IPS-15b (cell line): ENCODE data around the gene TMEM52B.
"Not testable (repeated sequence)": the region's sequence is repeated elsewhere in the genome, so short reads cannot be mapped to it uniquely, and the experiment has no call there.

Experiments used
- H3K27me3 ChIP-seq: one replicate; pipeline ENCODE4 v1.6.1; 2013; ENCODE audit warnings: low read length; ENCODE audit not compliant: control insufficient read depth, insufficient read depth
- H3K36me3 ChIP-seq: one replicate; pipeline ENCODE4 v1.6.1; 2013; ENCODE audit warnings: low read length; ENCODE audit not compliant: control insufficient read depth, insufficient read depth
- H3K4me1 ChIP-seq: one replicate; pipeline ENCODE4 v1.6.1; 2013; ENCODE audit warnings: mild to moderate bottlenecking, low read length; ENCODE audit not compliant: control insufficient read depth, insufficient read depth
- H3K4me3 ChIP-seq: one replicate; pipeline ENCODE4 v1.5.1; 2013; ENCODE audit warnings: low read depth, low read length
- H3K9ac ChIP-seq: one replicate; pipeline ENCODE4 v1.6.1; 2013; ENCODE audit warnings: low read depth, mild to moderate bottlenecking, low read length
- H3K9me3 ChIP-seq: one replicate; pipeline ENCODE4 v1.6.1; 2013; ENCODE audit warnings: mild to moderate bottlenecking, low read length; ENCODE audit not compliant: control insufficient read depth, insufficient read depth

Gene TMEM52B

DNA sequence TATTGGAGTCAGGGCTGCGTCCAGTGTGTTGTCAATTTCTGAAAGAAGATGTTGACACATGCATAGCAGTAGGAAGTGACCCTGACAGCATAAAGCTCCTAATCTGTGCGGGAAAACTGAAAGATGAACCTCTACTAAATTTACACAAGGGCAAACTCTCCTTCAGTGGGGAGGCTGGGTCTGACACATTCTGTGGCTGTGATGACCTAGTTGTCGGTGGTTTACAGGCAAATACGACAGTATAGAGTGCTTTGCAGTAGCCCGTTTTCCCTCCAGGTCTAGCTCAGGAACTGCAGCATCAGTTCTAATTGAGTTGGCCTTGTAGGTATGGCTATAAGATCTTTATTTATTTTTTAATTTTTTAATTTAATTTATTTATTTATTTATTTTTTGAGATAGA is 19.0 kb downstream of the TMEM52B start:
- no peaks in the 10 kb centered on the region for H3K4me1 ChIP-seq
- H3K27me3 ChIP-seq, result no peaks in the 10 kb centered on the region

DNA sequence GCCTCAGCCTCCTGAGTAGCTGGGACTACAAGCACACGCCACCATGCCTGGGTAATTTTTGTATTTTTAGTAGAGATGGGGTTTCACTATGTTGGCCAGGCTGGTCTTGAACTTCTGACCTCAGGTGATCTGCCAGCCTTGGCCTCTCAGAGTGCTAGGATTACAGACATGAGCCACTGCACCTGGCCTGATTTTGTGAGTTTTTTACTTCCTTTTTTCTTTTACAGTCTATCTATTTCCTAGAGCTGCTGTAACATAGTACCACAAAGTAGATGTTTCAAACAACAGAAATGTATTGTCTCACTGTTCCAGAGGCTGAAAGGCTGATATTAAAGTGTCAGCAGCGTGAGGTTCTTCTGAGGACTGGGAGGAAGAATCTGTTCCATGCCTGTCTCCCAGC is 25.7 kb downstream of the TMEM52B start:
- H3K4me3 ChIP-seq, H3K36me3 ChIP-seq, H3K9ac ChIP-seq, H3K4me1 ChIP-seq, H3K9me3 ChIP-seq, H3K27me3 ChIP-seq: not testable (repeated sequence)

More for the DNA sequence above, 19.0 kb downstream of the TMEM52B start:
- no peak overlapping the region for H3K4me3 ChIP-seq
- H3K9me3 ChIP-seq, result no peaks in the 10 kb centered on the region
- no peaks in the 10 kb centered on the region for H3K36me3 ChIP-seq
- H3K9ac ChIP-seq, result no peak overlapping the region

DNA sequence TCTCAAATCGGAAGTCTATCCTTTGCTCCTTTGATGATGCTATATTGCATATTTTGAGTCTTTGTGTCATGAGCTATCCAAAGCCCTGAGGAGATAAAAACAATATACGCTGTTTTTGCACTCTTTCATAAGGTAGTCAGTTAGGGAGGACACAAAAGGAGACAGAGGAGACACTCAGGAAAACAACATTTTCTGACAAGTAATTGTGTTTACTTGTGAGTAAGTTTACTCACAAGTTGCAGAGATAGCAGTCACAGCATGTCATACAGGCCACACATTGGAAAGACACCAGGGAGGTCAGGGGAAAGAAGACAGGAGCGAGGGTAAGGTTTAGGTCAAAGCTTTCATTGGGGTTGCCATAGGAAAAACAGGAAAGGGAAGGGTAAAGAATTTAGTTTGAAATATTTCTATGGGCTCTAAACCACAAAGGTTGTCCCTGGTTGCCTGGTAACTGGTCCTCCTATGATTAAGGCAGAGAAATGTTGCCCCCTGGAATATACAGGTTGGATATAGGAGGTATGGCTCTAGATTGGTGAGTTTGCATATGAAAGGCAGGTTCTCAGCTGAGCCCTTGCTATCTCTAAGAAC is 26.5 kb downstream of the TMEM52B start:
- Histone ChIP-seq H3K4me3 (no peak overlapping the region), H3K9ac (no peak overlapping the region)

DNA sequence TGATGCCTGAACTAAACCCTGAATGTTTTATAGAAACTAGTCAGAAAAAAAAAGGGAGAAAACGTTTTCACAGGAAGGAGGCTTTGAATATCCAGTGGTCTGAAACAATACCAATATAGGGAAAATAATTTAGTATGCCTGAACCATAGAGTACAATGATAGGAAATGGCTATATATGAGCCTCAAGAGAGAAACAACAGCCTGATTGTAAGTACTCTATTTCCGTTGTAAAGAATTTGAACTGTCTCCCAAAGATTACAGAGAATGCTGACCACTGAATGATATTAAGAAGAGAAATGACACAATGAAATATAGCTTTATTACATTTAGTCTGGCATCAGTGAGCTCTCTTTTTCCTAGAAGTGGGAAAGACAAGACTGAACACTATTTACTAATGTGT is 28.3 kb downstream of the TMEM52B start:
- no peaks in the 10 kb centered on the region for H3K9me3 ChIP-seq
- H3K9ac ChIP-seq, result no peak overlapping the region
- H3K4me1 ChIP-seq, result no peaks in the 10 kb centered on the region
- no peaks in the 10 kb centered on the region for H3K36me3 ChIP-seq
- H3K27me3 ChIP-seq, result no peaks in the 10 kb centered on the region
- H3K4me3 ChIP-seq, result no peak overlapping the region

More for the DNA sequence above, 26.5 kb downstream of the TMEM52B start:
- Histone ChIP-seq H3K9me3 (no peaks in the 10 kb centered on the region), H3K27me3 (no peaks in the 10 kb centered on the region), H3K4me1 (no peaks in the 10 kb centered on the region), H3K36me3 (no peaks in the 10 kb centered on the region)

DNA sequence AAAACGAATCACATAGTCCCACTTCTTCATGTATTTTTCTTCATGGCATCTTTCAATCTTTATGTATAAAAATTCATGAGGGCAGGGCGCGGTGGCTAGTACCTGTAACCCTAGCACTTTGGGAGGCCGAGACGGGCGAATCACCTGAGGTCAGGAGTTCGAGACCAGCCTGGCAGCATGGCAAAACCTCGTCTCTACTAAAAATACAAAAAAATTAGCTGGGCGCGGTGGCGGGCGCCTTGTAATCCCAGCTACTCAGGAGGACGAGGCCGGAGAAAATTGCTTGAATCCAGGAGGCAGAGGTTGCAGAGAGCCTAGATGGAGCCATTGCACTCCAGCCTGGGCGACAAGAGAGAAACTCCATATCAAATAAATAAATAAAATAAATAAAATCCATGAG is 31.4 kb downstream of the TMEM52B start:
- H3K27me3 ChIP-seq, result no peaks in the 10 kb centered on the region
- H3K9me3 ChIP-seq, result no peaks in the 10 kb centered on the region
- no peak overlapping the region for H3K4me3 ChIP-seq
- no peak overlapping the region for H3K9ac ChIP-seq
- peaks cover 7% of the 10 kb centered on the region for H3K4me1 ChIP-seq
- no peaks in the 10 kb centered on the region for H3K36me3 ChIP-seq

DNA sequence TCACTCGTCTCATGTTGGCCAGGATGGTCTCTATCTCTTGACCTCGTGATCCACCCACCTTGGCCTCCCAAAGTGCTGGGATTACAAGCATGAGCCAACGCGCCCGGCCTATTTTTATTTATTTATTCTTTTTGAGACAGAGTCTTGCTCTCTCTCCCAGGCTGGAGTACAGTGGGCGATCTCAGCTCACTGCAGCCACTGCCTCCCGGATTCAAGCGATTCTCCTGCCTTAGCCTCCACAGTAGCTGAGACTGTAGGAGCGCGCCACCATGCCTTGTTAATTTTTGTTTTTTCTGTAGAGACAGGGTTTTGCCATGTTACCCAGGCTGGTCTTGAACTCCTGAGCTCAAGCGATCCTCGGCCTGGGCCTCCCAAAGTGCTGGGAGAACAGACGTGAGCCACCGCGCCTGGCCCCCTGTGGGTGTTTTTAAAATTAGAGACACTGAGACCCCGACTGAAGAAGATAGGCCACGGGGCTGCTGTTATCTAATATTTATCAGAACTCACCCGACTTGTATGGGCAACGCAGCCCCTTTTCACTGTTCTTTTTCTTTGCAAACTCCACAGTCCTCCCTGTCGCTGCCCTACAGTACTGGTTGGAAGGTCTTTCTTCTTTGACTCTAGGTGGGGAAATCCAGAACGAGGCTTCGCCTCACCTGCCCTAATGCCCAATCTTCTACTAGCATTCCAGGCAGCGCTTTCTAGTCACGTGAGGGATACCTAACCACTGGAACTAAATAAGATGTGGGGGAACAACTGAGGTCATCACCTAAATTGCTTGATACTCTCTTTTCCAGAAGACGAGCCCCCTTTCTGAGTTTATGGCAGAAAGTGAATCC is 32.5 kb downstream of the TMEM52B start:
- no peak overlapping the region for H3K9ac ChIP-seq
- no peak overlapping the region for H3K4me3 ChIP-seq
- no peaks in the 10 kb centered on the region for H3K9me3 ChIP-seq
- H3K4me1 ChIP-seq, result peaks cover 9% of the 10 kb centered on the region
- no peaks in the 10 kb centered on the region for H3K36me3 ChIP-seq
- no peaks in the 10 kb centered on the region for H3K27me3 ChIP-seq

DNA sequence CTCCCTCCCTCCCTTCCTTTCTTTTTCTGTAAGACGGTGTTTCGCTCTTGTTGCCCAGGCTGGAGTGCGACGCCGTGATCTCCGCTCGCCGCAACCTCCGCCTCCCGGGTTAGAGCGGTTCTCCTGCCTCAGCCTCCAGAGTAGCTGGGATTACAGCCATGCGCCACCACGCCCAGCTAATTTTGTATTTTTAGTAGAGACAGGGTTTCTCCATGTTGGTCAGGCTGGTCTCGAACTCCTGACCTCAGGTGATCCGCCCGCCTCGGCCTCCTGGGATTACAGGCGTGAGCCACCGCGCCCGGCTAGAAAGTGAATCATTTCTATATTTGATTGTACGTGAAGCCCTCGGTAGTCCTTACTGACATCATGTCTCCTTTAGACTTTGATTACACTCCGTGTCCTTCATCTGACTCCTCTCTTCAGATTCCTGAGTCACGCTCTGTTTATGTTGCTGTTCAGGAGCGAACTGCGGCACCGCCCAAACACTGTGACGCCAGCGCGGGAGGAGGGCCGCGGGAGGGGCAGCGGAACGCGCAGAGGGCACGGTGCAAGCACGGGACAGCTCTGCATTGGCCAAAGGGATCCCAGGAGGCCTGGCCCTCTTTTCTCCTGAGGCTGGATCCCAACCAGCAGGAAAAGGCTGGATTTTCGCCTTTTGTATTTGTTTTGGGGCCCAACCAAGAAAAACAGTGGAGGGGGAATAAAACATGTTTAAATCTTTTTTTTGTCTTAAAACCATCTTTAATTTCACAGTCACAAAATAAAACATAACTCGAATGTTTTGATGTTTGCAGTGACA is 33.3 kb downstream of the TMEM52B start:
- Histone ChIP-seq H3K4me1 (peaks cover 9% of the 10 kb centered on the region), H3K27me3 (no peaks in the 10 kb centered on the region), H3K9me3 (no peaks in the 10 kb centered on the region), H3K4me3 (peak overlapping the region; percentile 95), H3K9ac (no peak overlapping the region), H3K36me3 (no peaks in the 10 kb centered on the region)

DNA sequence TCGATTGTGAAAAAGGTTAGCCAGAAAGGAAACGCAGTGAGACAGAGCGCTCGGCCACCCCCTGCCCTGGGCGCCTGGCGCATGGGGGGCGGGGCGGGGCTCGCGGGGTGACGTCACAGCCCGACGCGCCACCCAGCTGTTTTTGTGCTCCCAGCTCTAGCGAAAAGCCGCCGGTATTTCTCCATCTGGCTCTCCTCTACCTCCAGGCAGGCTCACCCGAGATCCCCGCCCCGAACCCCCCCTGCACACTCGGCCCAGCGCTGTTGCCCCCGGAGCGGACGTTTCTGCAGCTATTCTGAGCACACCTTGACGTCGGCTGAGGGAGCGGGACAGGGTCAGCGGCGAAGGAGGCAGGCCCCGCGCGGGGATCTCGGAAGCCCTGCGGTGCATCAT is 33.9 kb downstream of the TMEM52B start, which contains the start of gene GABARAPL1:
Gene GABARAPL1 (plus strand): TSS at position 139 of the 393 bp plus-strand sequence. CDS start 253 bp downstream, at position 392.
- no peaks in the 10 kb centered on the region for H3K27me3 ChIP-seq
- H3K9ac ChIP-seq, result peak within 1 kb of the TSS; percentile 93
- H3K4me1 ChIP-seq, result peaks cover 9% of the 10 kb centered on the region
- H3K4me3 ChIP-seq, result peak within 1 kb of the TSS; percentile 95
- H3K36me3 ChIP-seq, result no peaks in the 10 kb centered on the region
- no peaks in the 10 kb centered on the region for H3K9me3 ChIP-seq

DNA sequence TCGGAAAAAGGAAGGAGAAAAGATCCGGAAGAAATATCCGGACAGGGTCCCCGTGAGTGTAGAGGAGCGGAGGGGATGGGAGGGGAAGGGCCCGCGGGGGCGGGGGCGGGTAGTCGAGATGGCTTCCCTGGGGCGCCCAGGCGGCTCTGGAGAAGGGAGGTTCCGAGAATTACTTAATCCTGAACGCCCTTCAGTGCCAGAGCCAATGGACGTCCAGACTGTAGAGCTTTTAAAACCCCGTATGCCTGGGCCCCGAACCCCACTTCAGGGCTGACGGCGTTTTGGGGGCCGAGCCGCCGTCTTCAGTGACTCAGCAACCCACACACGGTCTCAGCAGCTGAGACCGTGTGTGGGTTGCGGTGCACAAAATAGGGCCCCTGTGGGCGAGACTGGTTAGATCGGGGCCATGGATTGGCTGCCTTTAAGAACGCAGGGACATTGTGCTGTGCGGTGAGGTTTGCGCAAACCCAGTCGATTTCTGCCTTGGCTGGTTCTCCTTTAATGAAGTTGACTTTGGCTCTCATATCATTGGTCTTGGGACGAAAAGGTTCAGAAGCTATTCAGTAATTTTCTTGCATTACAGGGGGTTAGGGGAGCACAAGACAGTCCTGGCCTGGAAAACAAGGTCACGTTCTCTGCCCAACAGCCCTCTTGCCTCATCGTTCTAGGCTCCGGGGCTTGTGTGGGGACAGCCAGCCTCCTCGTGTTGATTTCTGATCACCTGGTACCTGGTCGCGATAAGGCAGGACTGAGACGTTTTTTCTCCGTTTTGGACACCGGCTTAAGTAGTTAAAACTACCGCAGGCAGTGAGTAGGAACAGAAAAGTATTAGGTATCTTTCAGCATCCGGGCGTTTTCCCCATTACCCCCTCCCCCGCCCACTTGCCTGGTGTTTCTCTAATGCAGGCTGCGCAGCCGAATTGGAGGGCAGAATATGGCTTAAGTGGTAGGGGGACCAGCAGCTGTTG is 34.6 kb downstream of the TMEM52B start:
- peak overlapping the region; percentile 93 for H3K9ac ChIP-seq
- H3K36me3 ChIP-seq, result no peaks in the 10 kb centered on the region
- H3K27me3 ChIP-seq, result no peaks in the 10 kb centered on the region
- H3K9me3 ChIP-seq, result no peaks in the 10 kb centered on the region
- H3K4me1 ChIP-seq, result peaks cover 9% of the 10 kb centered on the region
- peak overlapping the region; percentile 95 for H3K4me3 ChIP-seq

DNA sequence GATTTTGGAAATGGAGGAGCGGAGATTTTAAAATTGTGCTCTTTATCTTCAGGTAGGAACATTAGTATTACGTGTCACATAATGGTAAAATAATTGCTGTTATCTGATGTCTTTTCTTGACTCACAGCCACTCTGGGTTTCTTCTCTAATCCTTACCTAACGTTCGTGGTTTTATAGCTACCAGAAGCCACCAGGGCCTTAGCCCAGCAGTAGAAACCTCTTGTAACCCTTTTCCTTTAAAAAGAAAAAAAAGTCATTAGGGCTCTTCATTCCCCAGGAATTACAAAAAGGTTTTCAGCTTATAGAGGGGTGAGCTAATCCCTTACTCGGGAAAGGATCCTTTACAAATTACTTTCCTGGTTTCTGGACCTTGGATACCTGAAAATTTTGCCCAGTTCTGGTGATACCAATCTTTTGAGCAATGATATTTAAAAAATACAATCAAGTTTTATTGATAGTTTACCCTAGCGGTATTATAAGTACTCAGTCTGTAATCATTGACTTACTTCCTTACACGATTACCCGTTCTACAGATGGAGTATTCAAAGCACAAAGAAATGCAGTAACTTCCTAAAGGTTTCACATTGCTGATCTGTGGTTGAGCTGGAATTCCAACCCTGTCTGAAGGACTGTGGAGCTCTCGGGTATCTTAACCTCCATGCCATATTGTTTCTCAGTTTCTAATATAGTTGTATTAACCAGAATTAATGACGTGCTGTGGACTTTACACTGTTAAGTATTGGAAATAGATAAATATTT is 35.5 kb downstream of the TMEM52B start:
- H3K9me3 ChIP-seq, result no peaks in the 10 kb centered on the region
- H3K4me3 ChIP-seq, result peak overlapping the region; percentile 95
- H3K36me3 ChIP-seq, result no peaks in the 10 kb centered on the region
- peaks cover 9% of the 10 kb centered on the region for H3K4me1 ChIP-seq
- no peak overlapping the region for H3K9ac ChIP-seq
- no peaks in the 10 kb centered on the region for H3K27me3 ChIP-seq
